SU-DHL-6 (cell line): ENCODE results near the gene CHORDC1.

ENCODE experiments used
- EZH2phosphoT487 ChIP-seq: fragments of 200-600 bp; sonication (generic), shearing (Covaris generic); conservative IDR thresholded peaks from 2 replicates; pipeline ENCODE4 v1.6.1; 2018; ENCODE audit warnings: mild to moderate bottlenecking, antibody characterized with exemption, low read length, moderate library complexity, mixed read lengths
- TF ChIP-seq, protein P1 (sequence below): fragments of 200-600 bp; sonication (generic); IDR thresholded peaks from one replicate; pipeline ENCODE4 v1.5.1; 2017; ENCODE audit warnings: antibody characterized with exemption, mild to moderate bottlenecking, low read length, moderate library complexity; ENCODE audit not compliant: insufficient read depth, poor library complexity, severe bottlenecking

DNA sequence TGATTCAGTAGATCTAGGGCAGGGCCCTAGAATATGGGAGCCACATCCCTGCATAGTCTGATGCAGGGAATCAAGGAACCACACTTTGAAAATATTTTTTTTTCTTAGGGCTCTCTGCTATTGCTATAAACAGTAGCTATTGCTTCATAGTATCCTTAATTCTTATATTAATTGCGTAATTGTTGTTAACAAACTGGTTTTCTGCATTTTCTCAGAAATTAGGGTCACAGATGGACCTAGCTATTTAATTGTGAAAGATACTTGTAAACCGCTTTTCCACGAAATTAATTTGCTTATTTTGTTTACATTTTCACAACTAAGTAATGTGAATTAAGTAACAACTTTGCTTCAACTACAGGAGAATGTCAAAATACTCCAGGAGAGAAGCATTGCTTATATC, 54.3 kb downstream of the CHORDC1 start:
- TF ChIP-seq, protein P1, sequence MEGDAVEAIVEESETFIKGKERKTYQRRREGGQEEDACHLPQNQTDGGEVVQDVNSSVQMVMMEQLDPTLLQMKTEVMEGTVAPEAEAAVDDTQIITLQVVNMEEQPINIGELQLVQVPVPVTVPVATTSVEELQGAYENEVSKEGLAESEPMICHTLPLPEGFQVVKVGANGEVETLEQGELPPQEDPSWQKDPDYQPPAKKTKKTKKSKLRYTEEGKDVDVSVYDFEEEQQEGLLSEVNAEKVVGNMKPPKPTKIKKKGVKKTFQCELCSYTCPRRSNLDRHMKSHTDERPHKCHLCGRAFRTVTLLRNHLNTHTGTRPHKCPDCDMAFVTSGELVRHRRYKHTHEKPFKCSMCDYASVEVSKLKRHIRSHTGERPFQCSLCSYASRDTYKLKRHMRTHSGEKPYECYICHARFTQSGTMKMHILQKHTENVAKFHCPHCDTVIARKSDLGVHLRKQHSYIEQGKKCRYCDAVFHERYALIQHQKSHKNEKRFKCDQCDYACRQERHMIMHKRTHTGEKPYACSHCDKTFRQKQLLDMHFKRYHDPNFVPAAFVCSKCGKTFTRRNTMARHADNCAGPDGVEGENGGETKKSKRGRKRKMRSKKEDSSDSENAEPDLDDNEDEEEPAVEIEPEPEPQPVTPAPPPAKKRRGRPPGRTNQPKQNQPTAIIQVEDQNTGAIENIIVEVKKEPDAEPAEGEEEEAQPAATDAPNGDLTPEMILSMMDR = no peak
- TF ChIP-seq EZH2phosphoT487 = no peak
